NOMO-1 (cell line): ENCODE measurements around the gene LRRC51.

Experiments used
- DNase-seq, 2 experiments: peaks; one replicate each; lab custom pipeline; 2025; ENCODE audit not compliant: unreplicated experiment in 2 of 2; lab: John Stamatoyannopoulos, UW

The LRRC51 gene, protein sequence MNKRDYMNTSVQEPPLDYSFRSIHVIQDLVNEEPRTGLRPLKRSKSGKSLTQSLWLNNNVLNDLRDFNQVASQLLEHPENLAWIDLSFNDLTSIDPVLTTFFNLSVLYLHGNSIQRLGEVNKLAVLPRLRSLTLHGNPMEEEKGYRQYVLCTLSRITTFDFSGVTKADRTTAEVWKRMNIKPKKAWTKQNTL

GRCh38 chr11:72080326-72081183, at the start of gene LRRC51, which contains the start of gene NUMA1:
TSS of gene LRRC51 (plus strand) at chr11:72080850. CDS start at chr11:72089084, 8,234 bp downstream.
TSS of gene NUMA1 (minus strand) at chr11:72080542. CDS start at chr11:72035943, 44,599 bp downstream.
- DNase-seq: peak; percentile 100

- no peak for DNase-seq
Measured at GRCh38 chr11:72036687-72037086, 44.0 kb upstream of the LRRC51 start.

- no peak for DNase-seq
Measured at GRCh38 chr11:72037554-72038311, 42.9 kb upstream of the LRRC51 start.

DNA sequence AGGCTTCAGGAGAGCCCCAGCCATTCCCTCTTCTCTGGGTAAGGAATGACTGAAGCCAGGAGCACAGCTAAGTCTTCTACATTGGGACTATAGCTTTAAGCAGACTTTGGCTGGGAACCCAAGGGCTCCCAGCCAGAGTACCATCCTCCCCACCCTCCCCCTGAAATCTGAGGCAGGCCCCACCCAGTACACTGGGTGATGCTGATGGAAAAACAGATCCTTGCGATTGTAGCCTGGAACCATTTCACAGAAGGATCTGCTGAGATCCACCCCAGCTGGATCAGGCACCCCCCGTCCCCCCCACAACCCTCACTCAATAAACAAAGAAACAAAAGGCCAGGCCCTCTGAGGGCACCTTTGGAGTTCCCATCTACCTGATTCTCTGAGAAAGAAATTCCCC, 42.2 kb upstream of the LRRC51 start:
- no peak for DNase-seq

DNA sequence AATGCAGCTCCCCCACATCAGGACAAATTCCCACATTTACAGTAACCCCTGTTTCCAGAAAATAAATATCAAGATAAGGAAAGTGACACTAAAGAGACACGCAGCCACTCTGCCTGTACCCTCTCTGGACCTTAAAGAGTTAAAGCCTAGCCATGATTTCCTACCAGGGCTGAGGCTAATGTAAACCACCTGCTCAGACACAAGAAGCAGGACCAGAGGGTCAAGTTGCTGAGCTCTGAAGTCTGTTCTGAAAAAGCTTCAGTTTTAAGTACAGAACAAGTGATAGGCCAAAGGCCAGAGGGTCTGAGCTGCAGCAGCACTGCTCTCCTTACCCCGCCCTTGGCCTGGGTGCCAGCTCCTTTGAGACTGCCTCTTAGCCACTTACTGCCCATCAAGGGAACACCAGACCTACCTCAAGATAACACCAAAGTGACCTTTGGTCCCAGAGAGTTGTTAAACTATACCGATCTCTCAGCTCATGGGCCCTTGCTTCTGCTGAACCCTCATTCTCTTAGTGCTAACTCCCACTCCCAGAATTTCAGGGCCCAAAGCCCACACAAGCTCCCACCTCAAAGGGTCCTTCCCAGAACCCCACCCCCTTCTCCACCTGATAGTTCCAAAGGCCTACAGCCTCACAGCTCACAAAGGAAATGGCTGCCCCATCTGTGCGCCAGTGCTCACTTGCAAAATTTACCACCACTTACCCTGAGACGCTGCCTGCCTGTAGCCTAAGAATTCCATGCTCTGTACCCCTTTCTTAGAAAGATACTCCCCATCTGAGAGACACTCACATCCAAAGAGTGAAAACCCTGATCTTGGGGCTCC, 41.4 kb upstream of the LRRC51 start:
- no peak for DNase-seq

DNA sequence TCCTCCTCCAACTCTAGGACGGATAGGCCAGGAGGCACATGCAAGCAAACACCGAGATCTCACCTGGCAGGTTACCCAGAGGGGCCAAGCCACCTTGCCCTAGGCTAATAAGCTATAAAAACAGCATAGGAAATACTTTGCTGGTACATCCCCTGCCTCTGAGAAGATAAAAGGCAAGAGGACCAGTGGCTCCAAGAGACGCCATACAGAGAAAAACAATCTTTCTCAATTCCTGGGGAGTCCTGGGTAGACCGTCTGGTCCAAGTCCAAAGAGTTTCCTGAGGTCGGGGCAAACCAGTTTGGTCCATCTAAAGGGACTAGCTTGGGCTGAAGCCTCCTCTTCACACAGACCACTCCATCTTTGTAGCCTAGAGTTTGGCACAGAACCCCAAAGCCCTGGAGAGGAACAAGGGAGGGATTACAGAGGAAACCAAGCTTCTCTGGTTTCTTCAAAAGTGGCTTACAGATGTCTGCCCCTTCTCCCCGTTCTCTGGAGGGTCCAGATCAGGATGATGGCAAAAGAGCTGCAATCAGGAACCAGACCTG, 40.7 kb upstream of the LRRC51 start:
- no peak for DNase-seq

DNA sequence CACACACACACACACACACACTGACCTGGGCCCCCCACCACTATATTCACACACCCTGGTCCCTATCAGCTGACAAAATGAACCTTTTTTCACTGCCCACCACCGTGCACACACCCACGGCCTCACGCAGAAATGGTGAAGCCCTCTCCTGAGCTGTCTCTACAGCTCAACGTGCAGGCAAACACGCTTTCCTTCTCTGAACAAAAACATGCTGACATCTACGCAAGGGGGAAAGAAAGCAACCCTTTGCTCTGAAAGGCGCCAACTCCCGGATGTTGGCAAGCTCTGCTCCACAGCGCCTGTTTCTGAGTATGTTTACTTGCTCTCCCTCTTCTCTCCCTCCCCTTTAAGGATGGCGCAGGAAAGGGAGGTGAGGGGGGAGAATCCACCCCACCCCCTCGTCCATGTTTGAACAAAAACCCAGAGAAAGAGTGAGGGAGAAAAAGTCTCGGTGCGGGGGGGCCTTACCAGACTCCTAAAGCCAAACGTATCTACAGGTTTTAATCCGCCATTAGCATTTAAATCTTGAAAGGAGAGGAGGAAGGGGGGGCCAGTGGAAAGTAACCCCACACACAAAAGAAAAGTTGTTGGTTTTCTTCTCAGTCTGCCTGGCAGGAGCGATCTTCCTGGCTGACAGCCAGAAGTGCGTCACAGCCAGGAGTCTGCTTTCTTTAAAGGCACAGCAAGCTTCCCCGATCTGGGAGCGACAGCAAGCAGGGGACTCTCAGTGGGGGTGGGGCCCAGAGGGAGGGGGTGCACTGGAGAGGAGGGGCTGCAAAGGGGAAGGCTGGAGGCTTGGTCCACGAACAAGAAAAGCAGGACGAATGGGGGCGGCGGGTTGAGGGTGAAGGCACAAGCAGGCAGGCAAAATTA, 39.9 kb upstream of the LRRC51 start:
- no peak for DNase-seq

DNA sequence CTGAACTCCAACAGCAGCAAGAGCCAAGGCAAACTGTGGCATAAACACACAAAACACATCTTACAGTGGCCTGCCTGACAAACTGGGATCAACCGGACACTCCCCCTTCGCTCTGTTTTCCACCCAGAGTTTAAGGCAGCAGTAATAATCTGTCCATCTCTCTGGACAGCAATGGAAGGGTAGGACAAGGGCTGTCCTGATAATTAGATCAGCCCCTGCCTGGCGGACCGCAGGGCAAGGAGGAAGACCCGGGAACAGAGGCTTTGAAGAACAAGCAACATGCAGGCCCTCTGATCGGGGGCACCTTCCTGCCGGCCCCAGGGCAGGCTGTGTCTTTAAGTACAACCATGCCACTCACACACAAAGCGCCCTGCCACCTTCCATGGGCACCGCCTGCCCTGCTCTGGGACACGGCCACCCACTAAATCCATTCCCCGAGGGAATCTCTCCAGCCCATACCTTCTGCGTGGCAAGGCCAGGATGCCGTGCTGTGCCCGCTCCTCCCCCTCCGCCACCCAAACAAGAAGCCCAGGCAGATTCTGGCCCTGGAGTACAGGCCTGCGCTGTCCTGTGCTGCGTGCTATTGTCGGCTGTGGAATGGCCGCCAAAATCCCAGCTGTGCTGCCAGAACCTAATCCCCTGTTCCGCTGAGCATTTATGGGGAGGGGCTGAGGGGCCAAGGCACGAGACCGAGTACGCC, 39.1 kb upstream of the LRRC51 start:
- DNase-seq: no peak

GRCh38 chr11:72042064-72042745, 38.4 kb upstream of the LRRC51 start:
- DNase-seq: no peak

- no peak for DNase-seq
Measured at GRCh38 chr11:72045849-72046248, 34.8 kb upstream of the LRRC51 start.

DNA sequence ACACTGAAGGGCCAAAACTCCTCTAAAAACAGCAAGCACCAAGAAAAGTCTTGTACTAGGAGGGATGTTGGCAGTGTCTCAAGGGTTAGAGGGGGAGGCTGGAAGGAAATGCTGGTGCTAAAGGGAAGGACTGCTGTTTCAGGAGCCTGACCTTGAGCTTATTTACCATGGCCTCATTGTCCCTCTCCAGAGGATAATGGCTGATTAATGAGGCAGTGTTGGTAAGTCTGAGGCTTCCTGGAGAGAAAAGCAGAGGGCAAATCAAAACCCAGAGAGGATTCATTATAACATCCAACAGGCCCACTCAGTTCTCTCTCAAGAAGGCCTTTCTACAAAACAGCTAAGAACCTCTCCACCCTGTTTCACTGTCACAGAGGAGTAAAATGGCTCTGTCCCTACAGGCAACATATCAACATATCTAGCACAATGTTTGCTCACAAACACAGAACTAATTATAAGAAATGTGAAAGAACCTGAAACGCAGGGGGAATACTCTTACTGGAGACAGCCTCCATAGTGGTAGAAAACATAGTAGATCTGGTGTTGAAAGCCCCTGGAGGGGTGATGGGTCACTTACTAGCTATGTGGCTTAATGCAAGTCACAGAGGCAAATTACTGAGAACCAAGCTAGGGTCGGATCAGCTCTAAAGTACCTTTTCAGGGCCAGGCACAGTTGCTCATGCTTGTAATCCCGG, 31.7 kb upstream of the LRRC51 start:
- DNase-seq: no peak

DNA sequence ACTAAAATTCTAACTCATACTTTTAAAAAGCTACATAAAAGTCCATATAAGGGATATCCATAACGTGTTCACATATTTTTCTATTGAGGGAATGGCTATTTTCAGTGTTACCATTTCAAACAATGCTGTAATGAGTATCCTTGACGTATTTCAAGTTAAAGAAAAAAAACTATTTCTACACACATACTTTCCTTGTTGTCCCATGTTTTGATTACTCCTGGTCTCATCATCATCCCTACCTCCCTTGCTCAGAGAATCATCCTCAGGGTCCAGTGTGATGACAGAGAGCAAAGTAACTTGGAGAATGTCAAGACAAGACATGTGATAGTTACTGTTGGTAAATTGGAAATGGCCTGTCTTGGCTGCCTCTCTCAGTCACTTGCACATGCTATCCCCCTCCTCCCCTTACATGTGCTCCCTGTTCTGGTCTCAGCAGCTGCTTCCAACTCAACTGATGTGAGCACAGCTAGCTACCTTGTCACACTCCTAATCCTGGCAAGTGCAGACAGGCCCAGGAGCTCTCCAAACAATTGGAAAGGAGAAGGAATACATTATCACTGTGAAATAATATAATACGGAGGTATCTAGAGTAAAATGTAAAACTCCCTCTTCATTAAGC, 22.1 kb upstream of the LRRC51 start:
- no peak for DNase-seq

- peak; percentile 5 to 63 for DNase-seq
Measured at GRCh38 chr11:72061739-72062396, 18.8 kb upstream of the LRRC51 start.

DNA sequence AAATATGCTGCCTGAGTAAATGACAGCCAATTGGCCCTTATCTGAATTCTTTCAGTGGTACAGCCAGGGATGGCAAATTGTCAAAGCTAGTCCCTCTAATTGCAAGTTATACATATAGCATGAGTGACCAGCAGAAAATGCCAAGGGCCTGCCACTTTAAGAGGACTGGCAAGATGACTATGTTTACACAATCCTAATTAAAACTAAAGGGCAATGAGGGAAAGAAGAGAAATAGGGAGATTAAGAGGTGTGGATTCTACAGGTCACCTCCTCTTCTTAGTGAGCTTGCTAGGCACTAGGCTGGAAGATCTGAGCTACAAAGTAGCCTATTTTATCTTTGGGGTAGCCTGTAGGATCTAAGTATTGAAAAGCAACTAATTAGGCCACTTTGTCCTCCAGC, 13.8 kb upstream of the LRRC51 start:
- DNase-seq: no peak

DNA sequence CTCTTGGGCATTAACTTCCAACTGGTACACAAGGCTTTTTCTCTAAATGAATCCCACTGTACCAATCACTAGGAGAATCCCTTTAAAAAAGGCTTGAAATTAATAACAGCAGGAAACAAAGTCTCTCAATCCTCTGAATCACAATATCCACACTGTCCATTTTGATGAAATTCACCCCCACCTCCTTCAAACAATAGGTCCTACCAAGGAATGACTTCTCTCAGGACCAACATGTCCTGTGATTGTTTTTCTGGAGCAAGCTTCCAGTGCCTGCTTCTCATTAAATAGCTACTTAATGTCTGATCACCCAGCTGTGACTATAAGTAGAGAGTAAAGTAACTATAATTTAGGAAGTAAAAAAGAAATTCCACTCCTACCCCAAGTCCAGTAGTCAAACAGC, 13.4 kb upstream of the LRRC51 start:
- no peak for DNase-seq

GRCh38 chr11:72067676-72068075, 13.0 kb upstream of the LRRC51 start:
- no peak for DNase-seq

- DNase-seq: no peak
Measured at GRCh38 chr11:72069200-72069599, 11.4 kb upstream of the LRRC51 start.
